HG03442 (cell line): ENCODE data around the gene ETNK2.

ENCODE experiments used
- ATAC-seq: cut with Tn5 transposase; IDR thresholded peaks from one replicate; pipeline ENCODE4 v1.9.1; 2021; ENCODE audit warnings: mild to moderate bottlenecking, moderate library complexity; ENCODE audit not compliant: unreplicated experiment

ETNK2 gene

GRCh38 chr1:204178487-204179281 lies 26.8 kb upstream of the ETNK2 start:
- no peak for ATAC-seq

DNA sequence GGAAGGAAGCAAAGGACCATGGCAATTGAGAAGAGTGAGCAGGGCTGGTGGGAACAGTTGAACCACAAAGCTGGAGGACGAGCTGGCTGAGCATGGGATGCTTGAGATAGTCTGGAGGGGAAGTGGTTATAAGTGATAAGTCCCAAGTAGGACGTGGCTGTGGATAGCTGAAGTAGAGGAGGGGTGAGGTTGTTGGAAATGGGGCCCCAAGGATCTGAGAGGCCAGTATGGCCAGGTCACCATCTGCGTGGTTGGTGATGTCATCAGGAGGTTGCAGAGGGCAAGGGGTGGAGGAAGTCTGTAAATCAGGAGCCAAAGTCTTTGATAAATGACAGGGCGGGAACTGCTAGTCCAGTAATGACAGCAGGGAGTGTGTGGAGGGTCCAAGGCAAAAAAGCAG lies 25.3 kb upstream of the ETNK2 start:
- no peak for ATAC-seq

GRCh38 chr1:204176049-204176448 lies 24.2 kb upstream of the ETNK2 start:
- no peak for ATAC-seq

DNA sequence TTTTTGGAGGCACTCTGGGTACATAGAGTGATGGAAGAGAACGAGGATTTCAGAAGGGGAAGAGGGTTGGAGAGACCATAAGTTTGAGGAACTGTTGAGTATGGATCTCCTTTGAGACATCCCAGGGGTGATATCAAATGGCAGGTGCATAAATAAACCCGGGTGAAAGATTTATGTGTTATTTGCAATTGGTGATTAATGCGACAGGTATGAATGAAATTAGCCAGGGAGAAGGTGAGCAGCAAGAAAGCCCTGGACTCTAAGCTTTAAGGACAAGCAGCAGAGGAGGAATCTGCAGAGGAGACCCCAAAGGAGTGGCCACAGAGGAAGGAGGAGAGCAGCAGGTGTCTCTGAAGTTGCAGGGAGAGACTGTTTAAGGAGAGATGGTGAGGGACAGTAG lies 23.1 kb upstream of the ETNK2 start:
- no peak for ATAC-seq

DNA sequence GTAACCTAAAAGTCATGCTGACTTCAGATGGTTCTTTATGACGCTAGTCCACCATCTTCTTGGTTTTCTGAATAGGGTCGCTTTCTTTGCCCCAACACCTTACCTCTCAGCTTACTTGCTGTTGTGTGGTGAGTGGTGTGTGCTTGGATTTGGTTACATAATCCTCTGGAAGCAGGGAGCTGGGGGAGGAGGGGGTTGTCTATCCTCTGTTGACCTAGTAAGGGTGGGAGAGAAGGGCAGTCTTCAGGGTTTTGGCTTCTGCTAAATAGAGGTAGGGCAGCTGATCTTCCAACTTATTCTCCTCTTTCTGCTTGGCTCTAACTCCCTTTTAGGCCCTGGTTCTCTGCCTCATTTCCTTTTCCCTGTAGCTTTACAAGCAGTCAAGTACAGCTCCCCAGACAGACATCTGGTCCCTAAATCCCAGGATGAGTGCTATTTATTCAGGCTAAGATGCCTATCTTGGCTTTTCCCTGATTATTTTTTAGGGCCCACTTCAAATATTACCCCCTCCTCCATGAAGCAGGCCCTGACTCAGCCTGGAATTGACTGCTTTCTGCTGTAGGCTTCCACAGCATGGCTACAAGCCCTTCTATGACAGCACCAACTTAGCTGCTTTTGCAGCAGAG lies 20.7 kb upstream of the ETNK2 start:
- no peak for ATAC-seq

DNA sequence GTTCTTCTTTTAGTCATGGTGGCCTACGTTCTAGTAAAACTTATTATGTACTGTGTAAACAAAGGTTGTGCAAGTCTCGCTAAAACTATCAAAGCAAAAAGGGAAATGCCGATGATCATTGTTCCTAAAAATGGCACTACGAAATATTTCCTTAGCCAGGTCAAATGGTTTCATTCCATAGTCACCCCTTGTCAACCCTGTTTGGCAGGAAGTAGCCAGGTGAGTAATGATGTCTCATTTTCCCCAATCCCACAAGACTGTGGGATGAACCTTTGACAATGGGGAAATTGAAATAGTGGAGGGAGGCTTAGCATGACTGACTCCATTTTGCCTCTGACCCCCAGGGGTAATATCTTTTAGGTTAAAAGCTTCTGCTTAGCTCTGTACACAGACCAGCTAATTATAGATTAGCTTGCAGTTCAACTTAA lies 19.9 kb upstream of the ETNK2 start:
- no peak for ATAC-seq

DNA sequence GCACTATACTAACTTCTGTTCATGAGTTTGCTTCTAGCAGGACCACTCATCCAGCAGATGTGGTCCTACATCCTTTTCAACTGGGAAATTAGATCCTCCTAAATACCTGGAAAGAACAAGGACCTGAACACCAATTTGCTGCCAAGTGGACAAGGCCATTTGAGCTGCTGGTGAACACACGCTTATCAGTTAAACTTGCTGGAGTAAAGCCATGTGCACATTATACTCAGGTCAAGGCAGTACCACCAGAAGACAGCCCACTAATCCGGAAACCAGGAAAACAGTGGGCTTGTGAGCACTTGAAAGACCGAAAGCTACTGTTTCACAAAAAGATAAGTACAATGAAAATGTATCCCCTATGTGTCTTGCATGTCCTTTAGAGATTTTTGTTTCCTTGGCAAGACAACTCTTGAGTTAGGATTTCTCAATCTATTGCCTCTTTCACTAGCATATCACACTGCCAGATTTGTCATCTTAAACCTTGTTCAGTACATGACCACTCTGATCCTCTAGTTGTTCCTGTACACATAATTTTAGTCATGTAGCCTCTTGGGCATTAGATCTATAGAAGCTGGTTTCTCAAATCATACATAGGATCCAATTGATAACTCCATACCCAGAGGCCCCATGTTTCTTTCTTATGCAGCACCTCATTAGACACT lies 18.8 kb upstream of the ETNK2 start:
- no peak for ATAC-seq

GRCh38 chr1:204169858-204170257 lies 18.0 kb upstream of the ETNK2 start:
- no peak for ATAC-seq

- no peak for ATAC-seq
Measured at GRCh38 chr1:204167730-204168129, 15.9 kb upstream of the ETNK2 start.

DNA sequence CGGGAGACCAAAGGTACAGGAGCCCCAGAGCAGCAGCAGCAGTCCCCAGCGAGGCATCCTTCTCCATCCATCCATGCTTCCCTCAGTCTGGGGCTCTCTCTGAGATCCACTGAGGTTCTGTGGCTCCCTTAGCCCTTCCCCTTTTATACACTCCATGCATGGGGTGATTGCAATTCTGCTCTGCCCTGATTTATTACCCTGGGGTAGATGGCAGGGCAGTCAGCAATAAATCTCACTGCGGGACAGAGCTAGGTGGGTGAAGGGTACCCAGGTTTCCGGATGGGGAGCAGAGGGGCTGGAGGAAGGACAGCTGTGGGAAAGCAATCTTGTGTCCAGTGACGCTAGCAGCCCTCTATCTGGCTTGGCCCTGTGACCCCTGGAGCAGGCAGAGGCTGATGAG lies 14.4 kb upstream of the ETNK2 start, which contains the start of gene REN:
REN (minus strand) TSS at position 119 of the 400 bp plus-strand sequence; CDS start at position 75, 44 bp downstream.
- no peak for ATAC-seq

GRCh38 chr1:204162494-204163074 lies 10.7 kb upstream of the ETNK2 start:
- ATAC-seq, result no peak

GRCh38 chr1:204161609-204162493 lies 10.0 kb upstream of the ETNK2 start:
- ATAC-seq, result no peak

GRCh38 chr1:204157962-204158361 lies 6.1 kb upstream of the ETNK2 start:
- ATAC-seq, result no peak

- no peak for ATAC-seq
Measured at GRCh38 chr1:204155881-204156280, 4.0 kb upstream of the ETNK2 start.

GRCh38 chr1:204154568-204155255 lies 2.9 kb upstream of the ETNK2 start:
- ATAC-seq, result no peak

DNA sequence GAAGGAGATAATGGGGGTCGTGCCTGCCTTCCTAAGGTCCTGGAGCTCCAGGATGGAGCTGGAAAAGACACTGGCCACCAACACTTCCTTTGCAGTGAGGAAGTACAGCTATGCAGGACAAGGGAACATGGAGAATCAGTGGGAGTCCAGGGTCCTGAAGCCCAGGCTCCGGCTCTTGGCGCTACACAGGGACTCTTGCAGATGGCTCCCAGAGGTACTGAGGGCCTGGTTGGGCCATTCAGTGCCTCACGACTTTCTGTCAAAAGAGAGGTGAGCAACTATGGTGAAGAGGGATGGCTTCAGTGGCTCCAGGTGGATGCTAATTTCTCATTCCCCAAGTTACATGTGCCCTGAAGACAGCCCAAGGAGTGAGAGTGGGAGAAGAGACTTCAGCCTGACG lies 1.8 kb upstream of the ETNK2 start:
- ATAC-seq, result no peak

DNA sequence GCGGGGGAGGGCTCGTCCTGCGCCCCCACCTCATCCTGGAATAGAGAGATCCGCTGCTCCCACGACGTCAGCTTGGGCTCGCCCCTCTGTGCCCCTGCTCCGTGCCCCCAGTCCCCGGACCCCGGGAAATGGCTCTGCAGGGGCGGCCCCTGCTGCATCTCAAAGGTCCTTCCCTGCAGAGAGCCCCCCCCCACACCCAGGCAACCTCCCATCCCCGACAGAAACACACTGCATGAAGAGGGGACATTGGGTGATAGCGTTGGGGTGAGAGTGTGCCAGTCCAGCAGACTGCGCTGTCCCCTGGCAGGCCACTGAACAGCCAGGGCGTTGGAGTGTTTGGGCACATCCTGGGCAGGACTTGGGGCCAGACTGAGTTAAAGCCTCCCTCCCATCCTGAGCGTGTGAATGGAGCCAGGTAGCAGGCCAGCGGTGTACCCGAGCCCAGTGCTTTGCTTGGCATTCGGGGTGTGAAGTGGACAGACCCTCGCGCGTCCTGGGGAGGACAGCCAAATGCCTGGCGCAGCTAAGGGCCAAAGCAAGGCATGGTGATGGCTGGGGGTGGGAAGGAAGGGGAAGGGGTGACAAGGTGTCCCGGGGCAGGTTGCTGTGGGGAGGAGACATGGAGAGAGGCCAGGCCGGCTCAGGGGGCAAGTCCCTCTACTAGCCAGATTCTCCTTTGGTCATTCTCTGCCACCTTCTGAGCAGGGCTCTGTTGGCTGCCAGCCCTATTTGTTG lies 633 bp upstream of the ETNK2 start:
- ATAC-seq, result no peak

DNA sequence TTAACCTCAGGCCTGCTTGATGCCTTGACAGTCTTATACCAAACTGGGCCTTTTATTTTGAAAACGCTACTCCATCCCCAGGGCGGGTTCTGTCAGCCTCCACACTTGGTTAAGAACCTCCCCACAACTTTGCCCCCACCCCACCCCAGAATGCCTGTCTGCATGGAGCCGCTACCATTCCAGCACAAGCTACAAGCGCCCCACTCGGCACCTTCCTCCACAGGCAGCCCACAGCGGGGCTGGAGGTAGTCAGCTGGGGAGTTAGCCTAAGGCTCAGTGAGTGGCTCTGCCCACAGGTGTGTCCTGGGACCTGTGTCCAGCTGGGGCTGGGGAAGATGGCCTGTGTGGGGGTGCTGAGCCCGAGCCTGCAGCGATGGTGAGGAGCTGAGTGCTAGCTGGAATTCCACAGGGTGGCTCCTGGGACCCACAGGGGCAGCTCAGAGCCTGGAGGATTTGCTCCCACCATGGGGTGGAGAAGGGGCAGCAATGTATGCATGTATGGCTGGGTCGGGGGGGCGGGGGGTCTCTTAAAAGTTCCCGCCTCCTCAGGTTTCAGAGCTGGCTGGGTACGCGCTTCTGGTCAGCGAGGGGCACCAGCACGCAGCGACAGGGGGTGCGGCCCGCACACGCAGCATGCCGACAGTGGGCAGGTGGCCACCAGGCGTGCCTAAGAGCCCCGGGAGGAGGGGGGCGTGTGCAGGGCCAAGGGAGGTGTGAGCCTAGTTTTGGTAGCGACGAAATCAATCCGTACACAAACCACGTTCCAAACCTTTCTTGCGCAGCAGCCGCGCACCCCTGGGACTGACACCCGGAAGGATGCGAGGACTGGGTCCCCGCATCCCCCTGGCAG lies 917 bp downstream of the ETNK2 start:
- no peak for ATAC-seq
